GM19372 (cell line): ENCODE measurements around the gene PAPPA.

ENCODE experiments used
- ATAC-seq: cut with Tn5 transposase; IDR thresholded peaks from one replicate; pipeline ENCODE4 v1.9.1; 2021; ENCODE audit warnings: mild to moderate bottlenecking, low read depth, moderate library complexity; ENCODE audit not compliant: unreplicated experiment

The PAPPA gene

GRCh38 chr9:116309900-116310611, 156.5 kb downstream of the PAPPA start:
- no peak for ATAC-seq

GRCh38 chr9:116312221-116312620, 158.6 kb downstream of the PAPPA start:
- no peak for ATAC-seq

- no peak for ATAC-seq
Measured at GRCh38 chr9:116313638-116314037, 160.0 kb downstream of the PAPPA start.

- no peak for ATAC-seq
Measured at GRCh38 chr9:116316246-116316645, 162.7 kb downstream of the PAPPA start.

GRCh38 chr9:116317503-116317902, 163.9 kb downstream of the PAPPA start:
- ATAC-seq, result no peak

- ATAC-seq, result no peak
Measured at GRCh38 chr9:116318468-116319374, 165.1 kb downstream of the PAPPA start.

DNA sequence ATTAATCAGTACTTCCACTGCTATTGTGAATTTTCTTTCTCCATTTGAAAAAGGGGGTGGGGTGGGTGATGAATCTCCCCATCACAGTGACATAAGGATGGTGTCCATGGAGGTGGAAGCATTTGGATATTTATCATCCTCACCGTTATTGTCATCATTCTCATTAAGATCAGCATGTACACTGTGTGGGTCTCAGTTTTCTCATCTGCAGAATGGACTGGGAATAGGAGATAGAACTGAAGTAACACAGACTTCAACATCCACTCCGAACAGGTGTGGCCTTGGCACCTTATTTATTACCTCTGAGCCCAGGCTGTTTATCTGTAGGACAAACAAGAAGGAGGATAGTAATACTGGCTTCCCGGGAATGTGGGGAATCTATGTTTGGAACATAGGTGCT, 165.9 kb downstream of the PAPPA start:
- ATAC-seq, result no peak

- ATAC-seq, result no peak
Measured at GRCh38 chr9:116320290-116320689, 166.7 kb downstream of the PAPPA start.

- no peak for ATAC-seq
Measured at GRCh38 chr9:116322521-116322920, 168.9 kb downstream of the PAPPA start.

- ATAC-seq, result no peak
Measured at GRCh38 chr9:116323012-116323411, 169.4 kb downstream of the PAPPA start.

DNA sequence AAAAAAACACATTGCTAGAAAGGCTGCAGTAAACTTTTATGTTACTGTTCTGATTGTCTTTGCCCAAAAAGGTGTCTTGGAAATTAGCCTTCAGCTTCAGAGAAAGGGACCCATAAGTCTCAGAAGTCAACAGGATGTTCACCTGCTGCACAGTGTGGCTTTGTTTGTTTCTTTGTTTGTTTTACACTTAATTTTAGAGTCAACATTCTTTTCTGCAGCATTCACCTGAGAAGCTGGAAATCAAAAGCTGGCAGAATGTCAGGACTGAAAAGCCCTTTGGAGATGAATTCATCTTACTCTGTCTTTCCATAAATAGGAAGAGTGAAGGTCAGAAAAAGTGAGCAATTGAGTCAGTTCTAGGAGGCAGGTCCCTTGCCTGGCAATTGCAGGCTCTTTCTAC, 170.0 kb downstream of the PAPPA start:
- ATAC-seq, result no peak

DNA sequence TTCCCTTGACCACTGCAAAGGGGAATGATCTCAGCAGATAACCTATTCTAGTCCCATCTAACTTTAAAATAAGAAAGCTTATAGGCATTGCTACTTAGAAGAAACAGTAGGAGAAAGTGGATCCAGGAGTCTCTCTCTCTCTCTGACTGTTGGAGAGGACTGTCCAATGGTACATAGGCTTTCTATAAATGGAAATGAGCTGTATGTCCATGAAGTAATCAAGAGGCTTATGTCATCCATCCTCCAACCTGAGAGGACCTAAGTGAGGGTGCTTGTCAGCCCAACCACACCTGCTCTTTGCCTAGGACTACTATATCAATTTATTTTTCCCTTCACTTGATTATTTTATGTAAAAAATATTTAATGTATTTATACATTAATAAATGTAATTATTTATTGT, 172.3 kb downstream of the PAPPA start:
- ATAC-seq, result no peak

DNA sequence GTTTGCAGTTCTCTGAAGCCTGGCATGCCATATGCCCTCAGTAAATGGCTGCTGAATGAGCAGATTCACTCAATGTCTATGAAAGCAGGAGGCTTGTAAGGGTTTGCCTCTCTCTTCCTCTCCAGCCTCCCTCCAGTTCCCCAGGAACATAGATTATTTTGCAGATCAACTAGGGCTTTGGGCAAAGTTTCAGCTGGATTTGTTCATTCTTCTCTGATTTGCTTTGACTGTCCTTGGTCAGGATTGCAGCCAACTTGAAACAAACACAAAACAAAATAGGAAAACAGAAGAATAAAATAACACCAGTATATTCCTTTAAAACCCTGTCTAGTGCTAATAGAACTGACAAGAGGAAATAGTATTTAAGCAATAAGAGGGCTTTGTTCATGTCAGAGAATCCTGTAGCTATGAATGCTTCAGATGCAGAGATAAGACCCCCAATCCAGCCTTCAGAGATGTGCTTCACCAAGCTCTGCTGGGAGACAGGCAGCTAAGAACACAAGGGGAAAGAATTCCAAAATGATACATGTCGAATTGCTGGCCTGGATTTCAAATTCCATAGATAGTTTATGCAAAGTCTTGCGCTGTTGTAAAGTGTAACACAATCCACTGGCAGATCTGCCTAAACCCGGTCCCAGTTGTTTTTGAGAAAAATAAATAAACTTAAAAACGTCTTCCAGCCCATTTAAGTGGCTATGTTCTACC, 174.3 kb downstream of the PAPPA start:
- no peak for ATAC-seq

- ATAC-seq, result no peak
Measured at GRCh38 chr9:116329470-116329869, 175.9 kb downstream of the PAPPA start.

GRCh38 chr9:116331241-116331640, 177.7 kb downstream of the PAPPA start:
- ATAC-seq, result no peak

GRCh38 chr9:116332090-116332489, 178.5 kb downstream of the PAPPA start:
- no peak for ATAC-seq

DNA sequence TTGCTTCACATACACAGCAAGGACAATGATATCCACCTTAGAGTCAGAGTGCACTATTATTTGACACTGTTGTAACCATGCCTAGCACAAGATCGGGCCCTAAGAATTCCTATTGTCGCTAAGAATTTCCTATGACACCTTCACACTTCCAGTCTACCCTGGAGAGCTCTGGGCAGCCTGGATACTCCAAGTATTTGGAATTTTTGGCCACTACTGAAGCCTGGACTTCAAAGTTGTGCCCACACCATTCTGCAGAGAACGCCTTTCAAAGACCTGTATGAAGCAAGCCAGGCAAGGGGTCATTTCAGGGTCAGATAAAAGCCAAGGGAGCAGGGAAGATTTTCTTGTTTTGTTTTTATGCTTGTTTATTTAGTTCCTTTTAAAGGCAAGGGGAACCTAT, 179.7 kb downstream of the PAPPA start:
- no peak for ATAC-seq

DNA sequence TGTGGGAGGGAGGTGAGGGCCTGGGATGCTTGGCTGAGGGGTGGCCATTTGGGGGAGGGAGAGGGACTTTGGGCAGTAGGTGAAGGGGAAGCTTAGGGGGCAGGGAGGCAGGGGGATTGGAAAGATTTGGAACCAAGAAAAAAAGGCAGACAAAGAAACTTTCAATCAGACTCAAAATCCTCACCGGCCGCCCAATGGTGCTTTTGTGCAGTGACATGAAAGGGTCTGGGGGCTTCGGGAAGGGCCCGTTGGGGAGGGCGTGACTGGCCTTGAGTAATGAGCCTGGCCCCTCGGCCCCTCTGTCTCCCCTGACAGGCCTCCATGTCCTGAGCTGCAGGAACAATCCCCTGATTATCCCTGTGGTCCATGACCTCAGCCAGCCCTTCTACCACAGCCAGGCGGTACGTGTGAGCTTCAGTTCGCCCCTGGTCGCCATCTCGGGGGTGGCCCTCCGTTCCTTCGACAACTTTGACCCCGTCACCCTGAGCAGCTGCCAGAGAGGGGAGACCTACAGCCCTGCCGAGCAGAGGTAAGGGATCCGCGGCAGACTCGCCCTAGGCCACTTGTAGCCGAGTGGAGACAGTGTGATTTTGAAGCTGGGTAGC, 181.1 kb downstream of the PAPPA start:
- no peak for ATAC-seq

DNA sequence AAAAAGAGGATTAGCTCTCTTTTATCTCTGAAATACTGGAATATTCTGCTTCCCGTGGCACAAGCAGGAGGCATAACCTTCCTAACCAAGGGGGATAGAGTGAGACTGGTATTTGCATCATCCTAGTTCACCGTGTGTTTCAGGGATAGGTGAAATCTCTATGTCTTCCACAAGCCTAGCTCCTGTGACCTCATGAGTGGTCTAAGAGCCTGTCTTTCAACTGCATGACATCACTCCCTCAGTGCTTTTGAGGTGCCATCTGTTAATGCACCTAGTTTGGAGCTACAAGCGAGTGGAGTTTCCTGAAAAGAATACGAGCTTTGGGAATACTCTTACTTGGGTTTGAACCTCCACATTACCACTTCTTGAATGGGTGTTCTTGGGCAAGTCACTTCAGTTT, 181.8 kb downstream of the PAPPA start:
- ATAC-seq, result no peak

- ATAC-seq, result no peak
Measured at GRCh38 chr9:116336133-116336862, 182.7 kb downstream of the PAPPA start.
